Measurements from ENCODE around the gene HS1BP3. TPM values are rescaled to one million over a fixed set of nuclear protein-coding genes. Genes with fewer than 3 reads are reported as not detected.

Gene HS1BP3
- total and polyA plus RNA-seq, 2 of the 13 experiments (the other 11 are each of a cell fraction or from before 2014, with no cell fraction given): 15.2 to 22.0 TPM

DNA sequence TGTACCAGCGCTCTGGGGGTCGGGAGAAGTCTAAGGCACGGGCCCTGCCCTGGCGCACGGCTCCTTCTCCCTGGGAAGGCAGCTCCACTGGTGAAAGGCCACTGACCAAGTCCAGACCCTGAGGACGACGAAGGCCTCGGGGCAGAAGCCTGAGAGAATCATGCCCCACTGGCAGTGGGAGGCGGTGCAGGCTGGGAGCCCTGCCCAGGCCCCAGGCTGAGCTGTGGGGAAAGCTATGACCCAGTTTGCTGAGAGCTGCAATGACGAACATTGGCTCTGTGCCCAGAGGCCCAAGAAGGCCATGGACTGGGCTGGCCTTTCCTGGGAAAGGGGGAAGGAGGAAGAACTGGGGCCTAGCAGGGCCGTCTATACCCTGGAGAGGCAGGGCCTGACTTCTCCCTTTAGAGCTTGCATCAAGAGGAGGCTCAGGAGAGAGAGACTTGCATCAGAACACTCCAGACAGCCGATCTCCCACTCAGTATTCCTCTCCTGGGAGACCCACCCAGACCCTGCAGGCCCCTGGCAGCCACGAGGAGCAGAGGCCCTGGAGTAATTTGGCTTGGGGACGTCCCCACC, 32.9 kb downstream of the HS1BP3 start (continued):
- TF ChIP-seq, protein P1, sequence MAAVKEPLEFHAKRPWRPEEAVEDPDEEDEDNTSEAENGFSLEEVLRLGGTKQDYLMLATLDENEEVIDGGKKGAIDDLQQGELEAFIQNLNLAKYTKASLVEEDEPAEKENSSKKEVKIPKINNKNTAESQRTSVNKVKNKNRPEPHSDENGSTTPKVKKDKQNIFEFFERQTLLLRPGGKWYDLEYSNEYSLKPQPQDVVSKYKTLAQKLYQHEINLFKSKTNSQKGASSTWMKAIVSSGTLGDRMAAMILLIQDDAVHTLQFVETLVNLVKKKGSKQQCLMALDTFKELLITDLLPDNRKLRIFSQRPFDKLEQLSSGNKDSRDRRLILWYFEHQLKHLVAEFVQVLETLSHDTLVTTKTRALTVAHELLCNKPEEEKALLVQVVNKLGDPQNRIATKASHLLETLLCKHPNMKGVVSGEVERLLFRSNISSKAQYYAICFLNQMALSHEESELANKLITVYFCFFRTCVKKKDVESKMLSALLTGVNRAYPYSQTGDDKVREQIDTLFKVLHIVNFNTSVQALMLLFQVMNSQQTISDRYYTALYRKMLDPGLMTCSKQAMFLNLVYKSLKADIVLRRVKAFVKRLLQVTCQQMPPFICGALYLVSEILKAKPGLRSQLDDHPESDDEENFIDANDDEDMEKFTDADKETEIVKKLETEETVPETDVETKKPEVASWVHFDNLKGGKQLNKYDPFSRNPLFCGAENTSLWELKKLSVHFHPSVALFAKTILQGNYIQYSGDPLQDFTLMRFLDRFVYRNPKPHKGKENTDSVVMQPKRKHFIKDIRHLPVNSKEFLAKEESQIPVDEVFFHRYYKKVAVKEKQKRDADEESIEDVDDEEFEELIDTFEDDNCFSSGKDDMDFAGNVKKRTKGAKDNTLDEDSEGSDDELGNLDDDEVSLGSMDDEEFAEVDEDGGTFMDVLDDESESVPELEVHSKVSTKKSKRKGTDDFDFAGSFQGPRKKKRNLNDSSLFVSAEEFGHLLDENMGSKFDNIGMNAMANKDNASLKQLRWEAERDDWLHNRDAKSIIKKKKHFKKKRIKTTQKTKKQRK (IDR thresholded peaks at IDR 0.05; ENCODE audit: low read length): no peak
- peak; percentile 54; the same call in 1 of the 2 replicates for TF ChIP-seq ZNF331 (CRISPR knock-in tag; IDR thresholded peaks at IDR 0.05)
- TF ChIP-seq ZNF556 (CRISPR knock-in tag; IDR thresholded peaks at IDR 0.05; ENCODE audit: borderline replicate concordance): peak; percentile 46; the same call in 1 of the 2 replicates
- peak; percentile 75 for TF ChIP-seq HIVEP1 (CRISPR knock-in tag; IDR thresholded peaks at IDR 0.05)
- no peak for TF ChIP-seq MAF1 (CRISPR knock-in tag; IDR thresholded peaks at IDR 0.05; ENCODE audit: borderline replicate concordance)
- 0 out of 2 replicates have a peak, but pooled peaks have one; percentile 43 for TF ChIP-seq ZNF292 (CRISPR knock-in tag; IDR thresholded peaks at IDR 0.05; ENCODE audit: borderline replicate concordance, low read depth)
- TF ChIP-seq PRDM10 (CRISPR knock-in tag; IDR thresholded peaks at IDR 0.05; ENCODE audit: low read depth): no peak

Data from HepG2 (cell line).